ENCODE results near the gene CASK.
"Not testable (repeated sequence)": the region's sequence is repeated elsewhere in the genome, so short reads cannot be mapped to it uniquely, and the experiment has no call there.

The CASK gene

DNA sequence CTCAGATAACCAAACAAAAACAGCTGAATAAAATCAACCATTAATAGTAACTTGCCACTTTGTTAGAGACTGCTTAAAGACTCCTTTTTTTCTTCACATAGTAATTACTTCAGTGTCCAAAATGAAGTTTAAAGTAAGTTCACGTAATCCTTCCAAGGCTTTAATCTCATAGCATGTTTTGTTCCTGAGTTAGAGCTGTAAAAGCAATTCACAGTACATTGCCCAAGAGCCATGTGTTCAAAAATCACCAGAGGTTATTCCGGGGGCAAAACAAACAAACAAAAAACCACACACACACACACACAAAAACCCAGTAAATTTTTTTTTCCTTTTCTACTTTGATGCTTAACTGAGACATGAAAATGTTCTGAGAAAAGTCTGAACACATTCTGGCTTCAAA, 193.3 kb downstream of the CASK start:
- no peak for DNase-seq (ENCODE audit: low spot score)

DNA sequence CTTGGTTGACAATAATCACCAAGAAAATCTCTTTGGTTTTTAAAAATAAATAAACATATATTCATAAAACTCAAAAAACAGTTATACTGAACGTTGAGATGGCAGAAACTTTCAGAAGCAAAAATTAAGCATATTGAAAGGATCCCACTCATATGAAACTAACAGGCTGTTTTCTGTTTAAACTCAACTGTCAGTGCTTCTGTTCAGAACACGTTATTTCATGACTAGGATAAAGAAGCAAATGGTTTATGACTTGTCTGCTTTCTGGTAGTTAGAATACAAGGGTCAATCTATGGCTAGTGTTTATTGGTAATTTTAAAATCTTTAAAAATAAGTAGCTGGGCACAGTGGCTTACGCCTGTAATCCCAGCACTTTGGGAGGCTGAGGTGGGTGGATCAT, 195.2 kb downstream of the CASK start:
- DNase-seq (ENCODE audit: low spot score) = no peak

DNA sequence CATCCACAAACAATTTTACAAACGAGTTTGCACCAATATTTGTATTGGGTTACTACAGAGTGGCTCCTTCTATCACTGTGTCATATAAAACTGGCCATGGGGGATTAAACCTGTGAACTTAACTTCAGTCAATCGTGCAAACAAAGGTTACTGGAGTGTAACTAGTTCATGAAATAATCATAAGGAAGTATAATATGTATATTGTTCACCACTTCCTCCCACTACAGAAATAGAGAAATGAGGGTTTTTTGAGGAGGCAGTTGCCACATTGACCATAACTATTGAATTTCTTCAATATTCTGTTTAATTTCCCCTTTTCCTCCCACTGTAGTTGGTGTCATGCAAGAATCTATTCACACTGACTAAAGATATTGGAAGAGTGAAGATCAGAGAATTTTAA, 199.5 kb downstream of the CASK start, which contains the start of gene GPR82:
Gene GPR82, plus strand, starts transcription at position 356 of the 400 bp plus-strand sequence. CDS start 2,846 bp downstream, outside the sequence.
- DNase-seq (ENCODE audit: low spot score) = no peak

DNA sequence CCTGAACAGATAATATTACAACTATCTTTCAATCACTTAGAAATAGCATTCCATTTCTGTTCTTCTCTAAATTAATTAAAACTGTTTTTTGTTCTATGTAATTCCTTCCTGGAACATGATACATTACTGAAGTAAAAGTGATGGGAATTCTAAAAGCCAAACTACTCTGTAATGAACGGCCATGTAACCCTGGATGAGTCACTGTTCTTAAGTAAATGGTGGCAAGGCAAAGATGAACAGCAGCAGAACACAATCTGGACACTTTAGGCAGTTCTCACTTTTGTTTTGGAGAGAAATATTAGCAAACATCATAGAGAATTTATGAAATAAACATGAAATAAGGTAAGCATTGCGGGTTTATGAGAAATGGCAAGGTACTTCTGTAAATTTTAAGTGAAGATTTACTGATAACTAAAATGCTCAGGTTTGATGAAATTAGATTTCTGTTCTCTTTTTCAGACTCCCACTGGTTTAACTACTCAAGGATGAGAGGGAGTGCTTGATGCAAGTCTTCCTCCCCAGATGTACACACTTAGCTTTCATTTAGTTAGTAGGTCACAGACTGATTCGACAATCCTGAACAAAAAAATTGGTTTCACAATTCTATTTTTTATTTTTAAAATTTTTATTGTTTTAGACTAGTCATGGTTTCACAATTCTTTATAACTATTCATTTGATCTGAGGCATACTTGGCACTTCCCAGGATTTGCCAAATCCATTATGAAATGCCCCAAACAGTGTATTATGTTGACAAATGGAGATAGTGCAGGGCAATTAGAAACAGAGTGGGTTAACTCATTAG, 200.3 kb downstream of the CASK start:
- no peak for DNase-seq (ENCODE audit: low spot score)

DNA sequence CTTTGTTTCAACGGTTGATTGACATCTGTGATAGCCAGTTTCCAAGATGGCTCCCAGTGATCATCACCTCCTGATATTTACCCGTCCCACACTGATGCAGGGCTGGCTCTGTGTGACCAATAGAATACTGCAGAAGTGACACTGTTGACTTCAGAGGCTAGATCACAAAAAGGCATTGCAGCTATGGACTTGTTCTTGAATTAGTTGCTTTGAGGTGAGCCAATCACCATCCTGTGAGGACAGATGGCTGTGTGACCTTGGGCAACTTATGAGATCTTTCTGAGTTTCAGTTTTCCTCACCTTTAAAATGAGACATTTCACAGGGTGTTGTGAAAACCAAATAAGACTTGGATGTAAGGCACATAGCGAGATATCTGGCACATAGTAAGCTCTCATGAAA, 201.1 kb downstream of the CASK start:
- no peak for DNase-seq (ENCODE audit: low spot score)

DNA sequence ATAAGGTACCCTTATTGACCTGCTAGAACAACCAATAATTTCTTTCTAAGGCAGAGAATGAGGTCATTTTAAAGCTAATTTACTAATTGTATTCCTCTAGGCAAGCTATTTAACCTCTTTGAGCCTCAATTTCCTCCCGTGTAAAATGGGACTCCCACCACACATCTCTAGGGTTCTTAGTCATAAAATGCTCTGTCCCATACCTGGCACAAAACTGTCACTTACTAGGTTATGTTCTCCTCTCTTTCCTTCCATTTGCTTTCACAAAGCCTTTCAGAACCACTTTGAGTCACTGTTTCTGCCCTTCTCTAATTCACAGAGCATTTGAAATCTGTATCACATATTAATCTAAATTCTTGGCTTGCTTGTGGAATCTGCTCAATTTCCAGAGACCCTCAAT, 201.8 kb downstream of the CASK start:
- DNase-seq (ENCODE audit: low spot score) = no peak

DNA sequence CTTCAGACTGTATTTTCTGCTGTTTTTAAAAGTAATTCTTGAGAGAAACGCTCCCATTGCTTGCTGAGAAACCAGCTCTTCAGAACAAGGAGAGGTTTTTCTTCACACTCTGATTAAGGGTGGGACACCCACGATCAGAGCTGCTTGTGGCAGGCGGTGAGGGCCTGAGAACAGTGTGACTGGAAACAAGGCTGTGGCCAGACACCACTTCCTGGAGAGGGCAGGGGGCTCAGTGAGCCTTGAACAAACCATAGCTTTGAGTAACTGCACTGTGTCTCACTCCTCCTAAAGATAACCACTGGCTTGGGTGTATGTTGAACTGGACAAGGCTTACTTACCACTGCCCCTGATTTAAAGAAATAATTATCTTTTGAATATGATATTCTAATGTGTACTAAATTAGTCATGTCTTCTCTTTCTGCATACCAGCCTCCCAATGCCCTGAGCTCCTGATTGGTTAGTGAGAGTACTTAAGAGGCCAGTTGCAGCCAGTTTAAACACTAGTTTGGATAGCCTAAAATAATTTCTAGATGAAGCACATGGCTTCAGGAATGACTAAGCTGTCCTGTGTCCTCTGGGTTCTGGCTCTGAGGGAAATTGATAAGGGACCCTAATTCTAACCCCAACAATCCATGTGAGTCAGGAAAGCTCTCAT, 203.1 kb downstream of the CASK start:
- DNase-seq (ENCODE audit: low spot score) = peak; percentile 9

DNA sequence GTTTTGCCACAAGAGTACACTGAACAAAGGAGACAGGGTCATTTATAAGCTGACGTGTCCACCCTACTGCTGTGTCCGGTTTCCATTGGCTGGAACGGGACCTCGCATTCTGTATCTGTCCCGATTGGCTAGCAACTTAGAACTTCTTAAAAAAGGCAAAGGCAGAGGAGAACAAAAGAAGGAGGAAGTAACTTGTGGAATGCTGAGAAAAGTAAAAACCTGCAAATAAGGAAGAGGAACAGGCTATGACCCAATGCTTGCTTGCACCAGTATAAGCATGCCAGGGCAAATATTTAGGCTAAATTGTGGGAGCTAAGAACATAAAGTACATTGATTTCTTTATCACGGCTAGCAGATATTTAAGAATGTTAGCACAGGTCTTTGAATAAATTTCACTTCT, 203.7 kb downstream of the CASK start:
- DNase-seq (ENCODE audit: low spot score) = not testable (repeated sequence)

DNA sequence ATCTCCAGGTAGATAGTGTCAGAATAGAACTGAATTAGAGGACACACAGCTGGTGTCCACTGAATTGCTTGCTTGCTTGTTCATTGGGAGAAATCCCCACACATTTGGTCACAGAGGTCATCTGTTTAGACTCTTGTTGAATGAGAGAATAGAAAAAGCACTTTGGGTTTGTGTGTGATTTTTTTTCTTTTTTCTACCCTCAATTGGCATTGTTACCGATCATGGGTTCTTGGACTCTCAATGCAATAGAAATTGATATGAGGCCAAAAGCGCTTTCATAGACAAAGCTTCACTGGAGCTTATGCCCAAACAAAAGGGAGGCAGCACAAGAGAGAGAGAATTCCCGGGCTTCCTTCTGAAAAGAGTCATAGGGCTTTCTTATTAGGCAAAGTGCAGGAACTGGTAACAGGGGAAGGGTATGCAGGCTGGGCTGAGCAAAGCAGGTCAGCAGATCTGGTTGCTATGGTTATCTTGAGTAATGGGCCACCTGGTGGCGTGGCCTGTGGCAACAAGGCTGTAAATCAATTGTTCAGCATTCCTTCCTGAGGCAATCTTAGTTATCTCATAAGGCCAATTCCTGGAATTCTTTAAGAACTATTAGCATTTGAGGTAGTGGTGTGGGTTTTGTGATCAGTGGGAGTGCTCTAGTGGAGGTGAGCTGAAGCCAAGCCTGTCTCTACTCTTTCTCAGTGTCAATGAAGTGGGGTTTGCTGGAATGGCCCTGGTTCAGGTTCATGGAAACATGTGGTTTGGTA, 204.7 kb downstream of the CASK start:
- no peak for DNase-seq (ENCODE audit: low spot score)

DNA sequence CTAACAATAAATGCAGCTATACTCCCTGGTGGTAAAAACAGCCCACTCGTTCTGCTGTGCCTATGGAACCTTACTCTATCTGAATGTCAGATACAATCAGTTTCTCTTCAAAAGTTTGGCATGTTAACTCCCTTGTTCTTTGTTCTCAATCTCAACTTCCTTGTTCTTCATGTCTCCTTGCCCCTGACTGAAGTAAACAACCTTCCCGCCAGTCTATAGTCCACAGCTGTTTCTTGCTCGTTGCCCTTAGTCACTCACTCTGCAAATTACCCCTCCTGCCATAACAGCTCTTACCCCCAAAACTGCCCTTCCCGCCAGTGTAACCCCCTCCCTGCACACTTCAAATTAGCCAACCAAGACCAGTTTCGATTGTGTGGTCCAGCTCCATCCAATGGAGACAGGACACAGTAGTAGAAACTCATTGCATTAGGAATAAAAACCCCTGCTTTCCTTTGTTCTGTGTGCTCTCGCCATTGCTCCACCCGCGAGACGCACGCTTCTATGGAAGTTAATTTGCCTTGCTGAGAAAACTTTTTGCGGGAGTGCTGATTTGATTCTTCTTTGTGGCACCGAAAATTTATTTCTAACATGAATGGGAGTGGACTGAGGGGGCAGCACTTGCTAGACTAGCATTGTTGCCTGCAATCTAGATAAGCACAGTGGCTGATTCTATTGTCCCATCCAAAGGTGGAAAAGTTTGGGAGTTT, 206.4 kb downstream of the CASK start:
- DNase-seq (ENCODE audit: low spot score) = no peak

DNA sequence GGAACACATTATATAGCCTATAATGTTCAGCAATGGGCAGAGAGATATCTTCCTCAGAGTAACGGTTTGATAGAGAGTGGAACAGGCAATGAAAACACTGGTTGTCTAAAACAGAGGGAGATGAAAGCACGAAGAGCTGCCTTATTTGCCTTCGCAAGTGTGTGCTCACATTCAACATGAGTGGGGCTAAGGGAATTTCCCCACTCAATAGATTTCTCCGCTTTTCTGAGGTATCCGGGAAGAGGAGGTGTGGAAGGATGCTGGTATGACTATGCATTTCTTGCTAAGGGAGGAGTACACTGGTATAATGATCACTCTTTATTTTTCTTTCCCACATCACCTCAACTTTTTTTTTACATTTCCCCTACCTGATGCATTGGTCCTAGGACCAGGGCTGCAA, 207.1 kb downstream of the CASK start:
- DNase-seq (ENCODE audit: low spot score) = no peak

DNA sequence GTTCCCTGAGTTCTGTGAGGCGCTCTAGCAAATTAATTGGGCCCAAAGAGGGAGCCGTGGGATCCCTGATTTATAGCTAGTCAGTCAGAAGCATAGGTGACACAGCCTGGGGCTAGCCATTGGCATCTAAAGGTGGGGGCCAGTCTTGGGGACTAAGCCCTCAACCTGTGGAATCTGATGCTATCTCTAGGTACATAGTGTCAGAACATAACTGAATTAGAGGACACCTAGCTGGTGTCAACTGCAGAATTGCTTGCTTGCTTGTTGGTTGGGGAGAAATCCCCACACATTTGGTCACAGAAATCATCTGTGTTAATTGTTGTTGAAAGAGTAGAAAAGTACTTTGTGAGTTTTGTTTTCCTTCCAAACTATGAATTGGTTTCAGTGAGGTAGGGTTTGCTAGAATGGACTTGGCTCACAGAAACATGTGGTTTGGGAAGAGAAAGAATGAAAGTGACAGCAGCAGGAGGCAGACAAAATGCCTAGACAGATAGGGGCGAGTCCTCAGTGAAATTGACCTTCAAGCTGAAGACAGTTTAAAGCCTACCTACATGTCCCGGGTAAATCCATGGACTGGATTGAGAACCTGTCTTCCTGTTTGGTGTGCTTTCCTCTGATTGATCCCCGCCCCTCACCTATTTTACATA, 212.2 kb downstream of the CASK start:
- DNase-seq (ENCODE audit: low spot score) = no peak

DNA sequence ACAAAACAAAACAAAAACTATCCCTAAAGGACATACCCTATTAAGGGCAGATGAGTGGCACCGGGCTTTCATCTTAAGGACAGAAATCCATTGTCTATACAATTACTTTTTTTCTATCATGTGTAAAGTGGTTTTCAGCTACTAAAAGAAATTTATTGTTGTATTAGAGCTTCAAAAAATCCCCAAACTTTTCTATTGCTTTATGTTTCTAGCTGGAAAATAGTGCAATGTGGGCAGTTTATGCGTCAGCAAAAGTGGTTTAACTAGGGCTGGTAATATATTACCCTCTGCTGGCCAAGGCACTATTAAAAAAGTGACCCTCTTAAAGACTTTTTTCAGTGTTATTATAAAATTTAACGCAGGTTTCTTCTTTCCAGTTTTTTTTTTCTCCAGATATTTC, 214.9 kb downstream of the CASK start:
- DNase-seq (ENCODE audit: low spot score) = no peak

DNA sequence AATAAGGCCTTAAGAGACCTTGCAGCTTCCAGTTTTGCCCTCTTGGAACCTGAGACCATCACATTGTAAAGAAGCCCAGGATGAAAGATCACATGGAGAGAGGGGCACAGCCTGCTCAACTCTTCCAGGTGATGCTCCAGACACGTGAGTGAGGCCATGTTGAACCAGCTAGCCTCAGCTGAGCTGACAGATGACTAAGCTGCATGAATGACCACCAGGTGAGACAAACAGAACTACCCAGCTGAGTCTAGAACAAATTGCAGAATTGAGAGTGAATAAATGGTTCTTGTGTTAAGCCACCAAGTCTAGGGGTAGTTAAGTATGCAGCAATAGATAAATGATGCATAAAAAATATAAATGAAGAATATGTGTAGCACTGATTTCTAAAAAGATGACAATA, 216.1 kb downstream of the CASK start:
- no peak for DNase-seq (ENCODE audit: low spot score)

DNA sequence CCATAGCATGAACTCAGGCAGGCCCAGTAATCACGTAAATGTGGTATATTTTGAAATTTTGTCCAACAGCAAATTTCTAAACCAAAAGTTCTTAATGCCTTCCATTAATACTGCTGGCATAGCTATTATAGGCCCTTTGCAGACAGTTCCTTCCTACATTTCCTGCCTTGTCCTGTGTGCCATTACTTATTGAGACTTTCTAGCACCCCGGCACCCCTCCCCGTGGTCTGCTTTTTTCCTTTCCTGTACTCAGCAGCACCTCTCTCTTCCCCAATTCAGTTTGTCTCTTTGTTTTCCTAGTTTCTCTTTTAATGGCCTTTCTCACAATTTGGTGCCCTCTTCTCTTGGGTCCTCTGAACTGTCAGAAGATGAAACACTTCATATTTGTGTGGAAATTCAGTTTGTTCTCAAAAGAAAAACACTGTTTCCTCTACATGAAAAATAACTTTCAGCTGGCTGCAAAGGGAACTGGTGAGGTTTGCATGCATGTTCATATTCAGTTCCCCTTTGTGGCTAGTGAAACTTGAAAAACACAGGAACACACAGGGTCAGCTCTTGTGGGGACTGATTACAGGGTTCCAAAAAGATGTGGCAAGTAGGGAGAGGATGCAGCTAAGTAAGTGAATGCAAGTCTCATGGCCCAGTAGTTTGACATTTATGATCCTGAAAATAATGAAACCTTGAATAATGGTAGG, 217.5 kb downstream of the CASK start:
- no peak for DNase-seq (ENCODE audit: low spot score)

DNA sequence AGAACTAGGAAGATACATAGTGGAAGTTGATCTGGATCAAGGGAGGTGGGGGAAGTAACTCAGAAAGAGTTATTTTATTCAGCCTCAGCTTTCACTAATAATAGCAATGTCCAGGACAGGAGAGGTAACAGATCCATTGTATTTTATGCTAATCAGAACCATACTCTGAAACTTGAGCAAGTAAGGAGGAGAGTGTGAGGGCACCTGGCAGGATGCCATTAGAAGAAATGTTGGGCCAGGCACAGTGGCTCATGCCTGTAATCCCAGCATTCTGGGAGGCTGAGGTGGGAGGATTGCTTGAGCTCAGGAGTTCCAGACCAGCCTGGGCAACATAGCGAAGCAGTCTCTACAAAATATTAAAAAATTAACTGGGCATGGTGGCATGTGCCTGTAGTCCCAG, 218.3 kb downstream of the CASK start:
- no peak for DNase-seq (ENCODE audit: low spot score)

DNA sequence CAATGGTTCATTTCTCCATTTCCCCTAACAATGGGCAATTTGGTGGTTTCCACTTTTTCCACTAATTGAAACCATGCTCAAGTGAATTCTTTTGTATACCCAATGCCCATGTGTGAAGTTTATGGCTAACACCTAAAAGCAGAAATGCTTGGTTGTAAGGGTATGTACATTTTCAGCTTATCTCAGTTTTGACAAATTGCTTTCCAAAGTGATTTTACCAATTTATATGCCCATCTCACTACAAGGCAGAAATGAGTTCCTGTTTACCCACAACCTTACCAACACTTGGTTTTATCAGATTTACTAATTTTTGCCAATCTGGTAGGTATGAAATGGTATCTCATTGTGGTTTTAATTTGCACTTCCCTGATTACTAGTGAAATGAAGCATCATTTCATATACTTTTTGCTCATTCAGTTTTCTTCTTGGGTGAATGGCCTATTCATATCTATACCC, 219.8 kb downstream of the CASK start:
- DNase-seq (ENCODE audit: low spot score) = no peak

DNA sequence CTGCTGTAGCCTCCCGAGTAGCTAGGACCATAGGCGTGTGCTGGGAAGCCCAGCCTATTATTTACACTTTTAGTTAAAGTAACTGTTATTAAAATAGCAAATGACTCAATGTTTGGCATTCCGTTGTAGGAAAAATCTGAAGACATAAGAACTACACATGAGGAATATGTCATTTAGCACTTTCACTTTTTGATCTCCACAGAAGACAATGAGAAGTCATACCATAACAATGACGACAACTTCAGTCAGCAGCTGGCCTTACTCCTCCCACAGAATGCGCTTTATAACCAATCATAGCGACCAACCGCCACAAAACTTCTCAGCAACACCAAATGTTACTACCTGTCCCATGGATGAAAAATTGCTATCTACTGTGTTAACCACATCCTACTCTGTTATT, 227.9 kb downstream of the CASK start:
- DNase-seq (ENCODE audit: low spot score) = peak; percentile 10

DNA sequence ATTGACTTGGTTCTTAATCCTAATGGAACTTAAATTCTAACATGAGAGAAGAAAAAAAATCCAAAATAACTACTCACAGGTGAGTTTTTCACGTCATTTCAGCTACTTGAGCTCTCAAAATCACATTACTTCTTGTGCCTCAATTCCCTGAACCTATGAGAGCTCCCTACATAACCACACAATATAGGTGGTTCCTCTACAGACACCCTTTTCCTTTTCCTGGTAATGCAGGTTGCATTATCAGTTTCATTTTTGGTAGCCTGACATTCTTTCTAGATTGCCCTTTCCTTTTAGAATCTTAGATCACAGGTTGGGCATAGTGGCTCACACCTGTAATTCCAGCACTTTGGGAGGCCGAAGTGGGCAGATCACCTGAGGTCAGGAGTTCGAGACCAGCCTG, 230.3 kb downstream of the CASK start:
- no peak for DNase-seq (ENCODE audit: low spot score)

DNA sequence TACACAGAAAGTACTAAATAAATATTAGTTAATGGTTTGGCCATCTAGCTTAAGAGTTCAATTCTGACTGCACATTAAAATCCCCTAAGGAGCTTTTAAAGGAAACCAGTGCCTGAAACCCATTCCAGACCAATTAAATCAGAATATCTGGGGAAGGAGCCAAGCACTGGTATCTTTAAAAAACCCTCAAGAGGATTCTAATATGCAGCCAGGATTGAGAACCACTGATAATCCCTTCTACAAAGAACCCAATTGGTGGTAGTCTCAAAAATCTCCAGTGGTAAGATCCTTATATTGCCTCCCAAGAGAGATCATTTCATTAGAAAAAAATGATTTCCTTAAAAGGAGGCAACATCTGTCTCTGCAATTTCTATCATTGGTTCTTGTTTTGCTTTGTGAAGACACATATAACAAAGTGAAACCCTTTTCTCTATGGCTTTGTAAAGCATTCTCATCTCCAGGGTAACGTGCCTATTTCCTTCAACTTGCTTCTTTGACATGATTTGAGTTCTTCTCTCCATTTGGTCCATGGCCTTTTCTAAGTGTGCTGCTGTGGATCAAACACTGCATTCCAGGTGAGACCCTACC, 231.1 kb downstream of the CASK start:
- DNase-seq (ENCODE audit: low spot score) = no peak

DNA sequence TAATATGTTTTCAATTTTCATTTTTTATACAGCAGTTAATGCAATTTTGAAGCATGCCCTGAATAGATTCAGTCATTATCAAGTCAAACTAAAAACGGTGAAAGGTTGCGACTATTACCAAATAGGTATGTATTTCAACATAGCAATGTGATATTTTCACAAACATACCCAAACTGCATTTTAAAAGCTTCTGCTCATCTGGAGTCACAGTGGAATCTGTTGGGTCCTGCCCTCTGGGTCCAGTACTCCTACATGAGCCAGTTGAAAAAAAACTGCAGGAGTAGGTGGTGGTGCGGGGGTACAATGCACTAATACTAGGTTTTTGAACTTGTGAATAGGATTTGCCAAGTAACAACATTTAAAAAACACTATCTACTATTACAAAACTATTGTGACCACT, 233.6 kb downstream of the CASK start:
- no peak for DNase-seq (ENCODE audit: low spot score)

All from AG08396 (cell line).